SU-DHL-6 (cell line): ENCODE results near the gene LAMA3.

Experiments used
- H2AFZ ChIP-seq: fragments of 200-600 bp; sonication (generic); 2 replicates; pipeline ENCODE4 v1.6.1; 2014; ENCODE audit warnings: low read depth, mild to moderate bottlenecking, moderate library complexity, mixed read lengths, antibody characterized with exemption, low read length; ENCODE audit not compliant: severe bottlenecking
- H3F3A ChIP-seq: fragments of 200-600 bp; shearing (Covaris generic); 2 replicates; pipeline ENCODE4 v1.6.0; 2016; ENCODE audit warnings: antibody characterized with exemption, mild to moderate bottlenecking; ENCODE audit not compliant: insufficient read depth
- H3K27ac ChIP-seq: fragments of 200-600 bp; sonication (generic); 2 replicates; pipeline ENCODE4 v1.5.1; 2016; ENCODE audit warnings: low read depth, mild to moderate bottlenecking, low read length, moderate library complexity, mixed read lengths
- H3K27me3 ChIP-seq: fragments of 200-600 bp; sonication (generic), shearing (Covaris generic); 2 replicates; pipeline ENCODE4 v1.6.0; 2014; ENCODE audit warnings: mild to moderate bottlenecking, low read length
- H3K36me3 ChIP-seq: fragments of 200-600 bp; sonication (generic); 2 replicates; pipeline ENCODE4 v1.6.1; 2014; ENCODE audit warnings: mild to moderate bottlenecking, low read length, mixed read lengths
- H3K4me2 ChIP-seq: fragments of 300-600, 200-600 bp; shearing (Covaris generic), sonication (generic); 2 replicates; pipeline ENCODE4 v1.6.0; 2014; ENCODE audit warnings: low read length, low read depth, mild to moderate bottlenecking; ENCODE audit not compliant: poor library complexity, severe bottlenecking
- H3K4me3 ChIP-seq: fragments of 200-600 bp; sonication (generic); 2 replicates; pipeline ENCODE4 v1.5.1; 2014; ENCODE audit warnings: antibody characterized with exemption, low read length, mild to moderate bottlenecking, mixed read lengths; ENCODE audit not compliant: insufficient read depth, poor library complexity, severe bottlenecking
- H3K79me2 ChIP-seq: fragments of 200-600 bp; sonication (generic); 2 replicates; pipeline ENCODE4 v1.6.1; 2014; ENCODE audit warnings: mild to moderate bottlenecking, low read length, moderate library complexity; ENCODE audit not compliant: insufficient read depth
- H3K9ac ChIP-seq: fragments of 200-600 bp; sonication (generic); 2 replicates; pipeline ENCODE4 v1.7.0; 2014; ENCODE audit warnings: mild to moderate bottlenecking, low read length
- H3K9me2 ChIP-seq: fragments of 200-600 bp; sonication (generic); replicated peaks from 2 replicates; pipeline ENCODE4 v1.6.1; 2014; ENCODE audit warnings: low read length; ENCODE audit not compliant: insufficient read depth
- H3K9me3 ChIP-seq: fragments of 200-600 bp; sonication (generic); 2 replicates; pipeline ENCODE4 v1.6.1; 2014; ENCODE audit warnings: low read length, mixed read lengths; ENCODE audit not compliant: insufficient read depth
- H4K20me1 ChIP-seq: fragments of 200-600 bp; sonication (generic); 2 replicates; pipeline ENCODE4 v1.6.1; 2014; ENCODE audit warnings: low read depth, mild to moderate bottlenecking, antibody characterized with exemption, low read length, moderate library complexity, mixed read lengths
- CTCF ChIP-seq: fragments of 200-600 bp; sonication (generic); IDR thresholded peaks from one replicate; pipeline ENCODE4 v1.5.1; 2017; ENCODE audit warnings: antibody characterized with exemption, mild to moderate bottlenecking, low read length, moderate library complexity; ENCODE audit not compliant: insufficient read depth, poor library complexity, severe bottlenecking
- EZH2phosphoT487 ChIP-seq: fragments of 200-600 bp; sonication (generic), shearing (Covaris generic); conservative IDR thresholded peaks from 2 replicates; pipeline ENCODE4 v1.6.1; 2018; ENCODE audit warnings: mild to moderate bottlenecking, antibody characterized with exemption, low read length, moderate library complexity, mixed read lengths

Gene LAMA3

DNA sequence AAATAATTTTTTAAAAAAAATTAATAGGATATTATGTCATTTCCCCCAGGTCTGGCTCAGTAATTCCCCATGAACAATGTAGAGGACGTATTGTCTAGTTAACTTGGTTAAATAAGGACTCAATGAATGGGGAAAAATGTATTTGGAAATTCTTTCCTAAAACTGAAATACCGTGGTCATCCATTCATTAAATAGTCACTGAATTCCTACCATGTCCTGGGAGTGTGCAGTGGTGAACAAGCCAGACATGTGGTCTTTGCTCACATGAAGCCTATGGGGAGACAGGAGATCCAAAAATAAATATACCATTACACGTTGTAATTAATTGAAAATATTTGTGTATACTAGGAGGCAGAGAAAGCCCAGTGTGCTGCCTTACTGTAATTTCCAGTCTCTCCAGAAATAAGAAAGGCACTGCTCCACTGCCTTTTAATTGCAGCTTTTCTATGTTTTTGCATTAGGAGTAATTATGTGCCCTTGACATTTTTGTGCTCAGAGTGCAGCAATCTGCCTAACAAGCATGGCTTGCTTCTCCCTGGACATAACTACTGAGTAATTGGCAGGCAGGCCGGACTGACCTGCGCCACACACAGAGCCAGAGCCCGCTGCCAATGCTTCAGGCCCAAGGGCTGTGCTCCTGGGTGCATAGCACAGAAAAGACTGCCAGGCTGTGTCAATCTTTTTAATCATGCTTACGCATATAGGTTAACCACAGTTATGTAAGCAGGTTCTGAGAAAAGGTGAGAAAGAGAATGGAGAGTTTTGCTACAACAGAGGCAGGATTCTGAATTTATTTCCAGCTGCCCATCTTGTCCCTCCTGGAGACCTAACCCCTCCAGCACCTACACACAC, 303.1 kb downstream of the LAMA3 start:
- Histone ChIP-seq H3K27ac (no peak overlapping the region), H3F3A (no peaks in the 10 kb centered on the region), H3K27me3 (no peaks in the 10 kb centered on the region), H3K9me3 (no peaks in the 10 kb centered on the region), H2AFZ (no peak overlapping the region), H3K9me2 (no peaks in the 10 kb centered on the region), H3K4me2 (no peak overlapping the region), H3K36me3 (no peaks in the 10 kb centered on the region), H3K9ac (no peak overlapping the region), H4K20me1 (no peaks in the 10 kb centered on the region), H3K4me3 (no peak overlapping the region), H3K79me2 (no peaks in the 10 kb centered on the region)
- no peak for TF ChIP-seq EZH2phosphoT487
- TF ChIP-seq CTCF = no peak

DNA sequence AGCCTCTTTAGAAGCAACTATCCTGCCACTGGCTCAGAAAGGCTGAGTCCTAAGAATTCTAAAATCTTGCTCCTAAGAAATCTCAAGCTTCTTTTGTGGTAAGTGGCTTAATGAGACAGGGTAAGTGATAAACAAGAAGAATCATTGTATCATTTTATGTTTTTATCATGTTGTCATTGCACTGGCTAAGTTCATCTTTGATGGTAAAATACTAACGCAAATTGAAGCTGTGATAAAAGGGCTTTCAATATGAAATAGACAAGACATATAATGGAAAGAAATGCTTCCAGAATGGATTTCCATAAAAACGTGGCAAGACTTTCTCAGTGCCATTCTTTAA, 303.7 kb downstream of the LAMA3 start:
- no peaks in the 10 kb centered on the region for H3F3A ChIP-seq
- H3K4me2 ChIP-seq = no peak overlapping the region
- no peak overlapping the region for H3K9ac ChIP-seq
- no peaks in the 10 kb centered on the region for H3K27me3 ChIP-seq
- H3K79me2 ChIP-seq = no peaks in the 10 kb centered on the region
- H3K4me3 ChIP-seq = no peak overlapping the region
- H2AFZ ChIP-seq = no peak overlapping the region
- H3K27ac ChIP-seq = no peak overlapping the region
- no peaks in the 10 kb centered on the region for H3K9me2 ChIP-seq
- no peaks in the 10 kb centered on the region for H3K9me3 ChIP-seq
- no peaks in the 10 kb centered on the region for H4K20me1 ChIP-seq
- H3K36me3 ChIP-seq = no peaks in the 10 kb centered on the region
- TF ChIP-seq CTCF (no peak), EZH2phosphoT487 (no peak)

DNA sequence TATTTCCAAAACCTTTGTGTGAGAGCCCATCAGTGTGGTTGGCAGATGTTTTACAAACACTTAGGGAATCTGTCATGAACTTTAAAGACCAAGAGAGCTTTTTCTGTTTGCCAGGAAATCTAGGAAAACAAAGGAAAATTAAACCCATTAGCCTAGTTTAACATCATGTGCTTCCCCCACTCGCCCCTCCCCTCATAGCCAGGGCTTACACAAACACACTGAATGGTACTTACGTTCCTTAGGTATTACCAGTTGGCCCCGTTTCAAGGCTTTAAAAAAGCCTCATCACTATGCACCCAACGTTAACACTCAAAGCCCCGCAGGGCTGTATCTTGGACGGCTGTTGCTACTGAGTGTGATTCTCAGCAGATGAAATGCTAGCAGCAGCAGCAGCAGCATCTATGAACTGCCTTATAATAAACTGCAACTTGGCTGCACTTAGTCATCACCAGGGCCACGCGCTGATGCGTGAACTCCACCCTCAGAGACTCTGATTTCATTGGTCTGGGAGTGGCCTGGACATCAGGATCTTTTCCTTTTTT, 305.2 kb downstream of the LAMA3 start:
- no peak overlapping the region for H3K27ac ChIP-seq
- H4K20me1 ChIP-seq = no peaks in the 10 kb centered on the region
- H3K9me3 ChIP-seq = no peaks in the 10 kb centered on the region
- no peaks in the 10 kb centered on the region for H3K79me2 ChIP-seq
- TF ChIP-seq CTCF (no peak), EZH2phosphoT487 (no peak)
- H3K4me2 ChIP-seq = no peak overlapping the region
- no peaks in the 10 kb centered on the region for H3K9me2 ChIP-seq
- H3K4me3 ChIP-seq = no peak overlapping the region
- no peak overlapping the region for H3K9ac ChIP-seq
- no peaks in the 10 kb centered on the region for H3F3A ChIP-seq
- H3K27me3 ChIP-seq = no peaks in the 10 kb centered on the region
- no peaks in the 10 kb centered on the region for H3K36me3 ChIP-seq
- H2AFZ ChIP-seq = no peak overlapping the region
